B cell (primary cell): ENCODE data around the gene RASA3. TPM values are rescaled to one million over a fixed set of nuclear protein-coding genes. Genes with fewer than 3 reads are reported as not detected.

ENCODE experiments used
- ATAC-seq: fragments of 200-7000 bp; cut with Tn5 transposase; one replicate; pipeline ENCODE4 v1.10.0; 2021; ENCODE audit warnings: low read depth, mild to moderate bottlenecking, moderate number of reproducible peaks, moderate library complexity
- CTCF ChIA-PET: fragments of 350-600 bp; sonication (Branson Sonifier 250); formaldehyde crosslinking; loops from one replicate; lab custom pipeline; 2021; ENCODE audit warnings: antibody characterized with exemption, inconsistent platforms; lab: Charles Lee
- POLR2A ChIA-PET: fragments of 350-600 bp; sonication (Branson Sonifier 250); formaldehyde crosslinking; loops from one replicate; lab custom pipeline; 2021; ENCODE audit warnings: antibody characterized with exemption; lab: Charles Lee
- DNase-seq: peaks from one replicate; pipeline ENCODE4 v3.0.0; 2013
- H2AFZ ChIP-seq: 2 replicates; pipeline ENCODE4 v1.6.1; 2012; ENCODE audit warnings: mild to moderate bottlenecking, low read depth, low read length; ENCODE audit not compliant: insufficient read depth, poor library complexity, severe bottlenecking
- H3K27ac ChIP-seq, 2 donors: 1 replicate in 1 of 2; 2 replicates in 1 of 2; pipeline ENCODE4 v1.5.1; 2012 to 2013; ENCODE audit warnings: low read length in 2 of 2, mild to moderate bottlenecking in 2 of 2, moderate library complexity in 1 of 2
- H3K27me3 ChIP-seq, 4 experiments: fragments of 200-600 bp in 1 of 4; sonication (generic) in 1 of 4; replicated peaks in 1 of 4; 1 replicate in 2 of 4; 2 replicates in 2 of 4; pipeline versions ENCODE4 v1.6.1 to v1.7.0; 2013 to 2016; ENCODE audit warnings: low read length in 3 of 4, mild to moderate bottlenecking in 2 of 4, mixed read lengths in 1 of 4, moderate library complexity in 1 of 4; ENCODE audit not compliant: insufficient read depth in 4 of 4, control insufficient read depth in 3 of 4; ENCODE audit errors: control extremely low read depth in 1 of 4
- H3K36me3 ChIP-seq, 2 experiments: replicated peaks in 1 of 2; 1 replicate in 1 of 2; 2 replicates in 1 of 2; pipeline versions ENCODE4 v1.6.1 to v1.7.1; 2013; ENCODE audit warnings: low read length in 1 of 2; ENCODE audit not compliant: insufficient read depth in 2 of 2, control insufficient read depth in 1 of 2; ENCODE audit errors: control extremely low read depth in 1 of 2, extremely low read depth in 1 of 2
- H3K4me1 ChIP-seq, 2 donors: fragments of 200-600 bp in 1 of 2; sonication (generic) in 1 of 2; 1 replicate in 1 of 2; 2 replicates in 1 of 2; pipeline versions ENCODE4 v1.5.1 to v1.6.1; 2013 to 2017; ENCODE audit warnings: low read length in 2 of 2; ENCODE audit not compliant: control insufficient read depth in 2 of 2, insufficient read depth in 2 of 2
- H3K4me2 ChIP-seq: replicated peaks from 2 replicates; pipeline ENCODE3; 2012; ENCODE audit warnings: mild to moderate bottlenecking, low read depth, low read length; ENCODE audit not compliant: poor library complexity, severe bottlenecking
- H3K4me3 ChIP-seq, 5 experiments: fragments of 200-600 bp in 1 of 5; sonication (generic) in 1 of 5; 1 replicate in 3 of 5; 2 replicates in 2 of 5; pipeline versions ENCODE4 v1.5.1 to v1.7.0; 2011 to 2016; ENCODE audit warnings: low read length in 4 of 5, mild to moderate bottlenecking in 4 of 5, low read depth in 2 of 5, control low read depth in 1 of 5, moderate library complexity in 1 of 5; ENCODE audit not compliant: insufficient read depth in 1 of 5; ENCODE audit errors: control extremely low read depth in 1 of 5, extremely low read depth in 1 of 5
- H3K79me2 ChIP-seq: fragments of 200-600 bp; sonication (generic); one replicate; pipeline ENCODE4 v1.6.0; 2016; ENCODE audit warnings: low read length; ENCODE audit not compliant: control insufficient read depth, insufficient read depth
- H3K9ac ChIP-seq: fragments of 200-600 bp; sonication (generic); 2 replicates; pipeline ENCODE4 v1.6.1; 2017; ENCODE audit warnings: mild to moderate bottlenecking, low read length, moderate library complexity
- H3K9me3 ChIP-seq, 3 donors: one replicate each; pipeline versions ENCODE4 v1.6.1 to v1.7.1; 2013; ENCODE audit warnings: low read length in 2 of 3; ENCODE audit not compliant: control insufficient read depth in 2 of 3, insufficient read depth in 1 of 3; ENCODE audit errors: control extremely low read depth in 1 of 3
- H4K20me1 ChIP-seq: 2 replicates; pipeline ENCODE4 v1.6.0; 2012; ENCODE audit warnings: mild to moderate bottlenecking, low read length; ENCODE audit not compliant: insufficient read depth, control insufficient read depth, poor library complexity, severe bottlenecking
- H3K27ac Mint-ChIP-seq: one replicate; pipeline ENCODE4 v1.8.0; 2021; ENCODE audit warnings: mixed read lengths
- H3K27me3 Mint-ChIP-seq: one replicate; pipeline ENCODE4 v1.8.0; 2021; ENCODE audit warnings: mixed read lengths
- H3K4me1 Mint-ChIP-seq: one replicate; pipeline ENCODE4 v1.8.0; 2021; ENCODE audit warnings: mixed read lengths
- H3K4me3 Mint-ChIP-seq: one replicate; pipeline ENCODE4 v1.8.0; 2021; ENCODE audit warnings: mixed read lengths
- H3K9me3 Mint-ChIP-seq: one replicate; pipeline ENCODE4 v1.8.0; 2022; ENCODE audit warnings: mixed read lengths; ENCODE audit not compliant: insufficient read depth
- CTCF ChIP-seq: fragments of 200-600 bp; IDR thresholded peaks from one replicate; pipeline ENCODE4 v1.8.0; 2022; ENCODE audit warnings: antibody characterized with exemption, mild to moderate bottlenecking
- EZH2 ChIP-seq: IDR thresholded peaks from 2 replicates; pipeline ENCODE4 v1.6.1; 2012; ENCODE audit warnings: borderline replicate concordance, low read depth, mild to moderate bottlenecking, moderate library complexity, low read length; ENCODE audit not compliant: insufficient read depth, poor library complexity, severe bottlenecking
- WGBS: methylation state at CpG from one replicate; pipeline ENCODE4 v1.1.5; 2013; ENCODE audit warnings: missing lambda C conversion rate; ENCODE audit not compliant: insufficient coverage; 5-methylcytosine and 5-hydroxymethylcytosine counted together
- intact Hi-C: fragments of 100-400 bp; cut with micrococcal nuclease; formaldehyde crosslinking; loops from one replicate; pipeline ENCODE4 v1.10.0; 2022
- polyA plus RNA-seq: library from polyadenylated mRNA; depleted of rRNA; stranded (reverse); fragments of >200 nt; gene quantifications from 2 replicates; pipeline ENCODE4 v1.2.3, GENCODE V29; 2012
- total RNA-seq, 2 donors: library from RNA; stranded (reverse); fragments of 120-200 nt in 1 of 2; gene quantifications; 1 replicate in 1 of 2; 2 replicates in 1 of 2; pipeline versions ENCODE4 v1.2.3 to v1.2.4, GENCODE V29; 2013 to 2022

The RASA3 gene
- total and polyA plus RNA-seq, 2 donors (not counting 1 experiment from before 2014, with no cell fraction given), result 54.2 to 87.4 TPM

- WGBS, result 100% methylated on average over 4 of the region's 9 CpGs
Observed at GRCh38 chr13:114106526-114106925, 25.9 kb downstream of the RASA3 start.

More at GRCh38 chr13:114106526-114106925, 25.9 kb downstream of the RASA3 start:
- Histone ChIP-seq H3K27me3 (no peaks in the 10 kb centered on the region), H3K4me3 (no peak overlapping the region), H3K27ac (no peak overlapping the region), H3K4me1 (peaks cover 24 to 30% of the 10 kb centered on the region in 2 donors), H3K4me2 (no peak overlapping the region), H3K79me2 (peaks cover 91% of the 10 kb centered on the region), H3K9me3 (peaks cover 0 to 12% (median 0%) of the 10 kb centered on the region in 3 donors), H3K9ac (no peak overlapping the region), H4K20me1 (peaks cover 91% of the 10 kb centered on the region), H3K36me3 (peaks cover 0 to 26% of the 10 kb centered on the region in 2 experiments), H2AFZ (no peak overlapping the region)
- Mint-ChIP-seq H3K9me3 (no peaks in the 10 kb centered on the region), H3K4me1 (peaks cover 37% of the 10 kb centered on the region), H3K27ac (no peak overlapping the region), H3K4me3 (no peak overlapping the region), H3K27me3 (no peaks in the 10 kb centered on the region)
- CTCF ChIA-PET, result interaction anchor here (1.1 kb wide), 1 partner anchor 120 kb away, joined by 3 read pairs; no protein-coding TSS in a partner anchor
- POLR2A ChIA-PET, result no interaction called here
- DNase-seq (no peak), ATAC-seq (no peak)
- intact Hi-C loops, result no loop called here
- TF ChIP-seq CTCF (no peak), EZH2 (no peak)
